SK-N-MC (cell line): ENCODE measurements around the gene TSEN15.
"Not testable (repeated sequence)": the region's sequence is repeated elsewhere in the genome, so short reads cannot be mapped to it uniquely, and the experiment has no call there.

Source experiments
- DNase-seq: peaks from one replicate; pipeline ENCODE4 v3.0.0-alpha.2; 2011; ENCODE audit warnings: low read depth, low spot score
- H3K27ac ChIP-seq: fragments of 200-600 bp; sonication (generic); 2 replicates; pipeline ENCODE4 v1.5.1; 2016; ENCODE audit warnings: mixed run types
- H3K36me3 ChIP-seq: fragments of 200-600 bp; sonication (generic); 2 replicates; pipeline ENCODE4 v1.6.1; 2017; ENCODE audit warnings: antibody characterized with exemption, low read length, mixed read lengths; ENCODE audit not compliant: insufficient read depth
- H3K4me3 ChIP-seq: fragments of 200-600 bp; sonication (generic); 2 replicates; pipeline ENCODE4 v1.5.1; 2016
- H3K9ac ChIP-seq: fragments of 200-600 bp; sonication (generic); 2 replicates; pipeline ENCODE4 v1.8.0; 2017; ENCODE audit warnings: mixed run types, mixed read lengths; ENCODE audit not compliant: insufficient read length
- H3K9me3 ChIP-seq: fragments of 200-600 bp; sonication (generic); 2 replicates; pipeline ENCODE4 v1.6.1; 2017; ENCODE audit warnings: low read depth, mild to moderate bottlenecking, antibody characterized with exemption, low read length, moderate library complexity, mixed read lengths
- EZH2 ChIP-seq: fragments of 200-600 bp; sonication (generic); IDR thresholded peaks from one replicate; pipeline ENCODE4 v1.6.1; 2017; ENCODE audit warnings: antibody characterized with exemption
- FOXP2 ChIP-seq: optimal IDR thresholded peaks from 2 replicates; pipeline ENCODE3; 2011; ENCODE audit warnings: mild to moderate bottlenecking, moderate library complexity; ENCODE audit not compliant: insufficient read depth; ENCODE audit errors: extremely low read length, control extremely low read depth
- POLR2AphosphoS5 ChIP-seq: IDR thresholded peaks from 2 replicates; pipeline ENCODE4 v1.6.1; 2012; ENCODE audit warnings: mild to moderate bottlenecking, low read depth, low read length, borderline replicate concordance

The TSEN15 gene

DNA sequence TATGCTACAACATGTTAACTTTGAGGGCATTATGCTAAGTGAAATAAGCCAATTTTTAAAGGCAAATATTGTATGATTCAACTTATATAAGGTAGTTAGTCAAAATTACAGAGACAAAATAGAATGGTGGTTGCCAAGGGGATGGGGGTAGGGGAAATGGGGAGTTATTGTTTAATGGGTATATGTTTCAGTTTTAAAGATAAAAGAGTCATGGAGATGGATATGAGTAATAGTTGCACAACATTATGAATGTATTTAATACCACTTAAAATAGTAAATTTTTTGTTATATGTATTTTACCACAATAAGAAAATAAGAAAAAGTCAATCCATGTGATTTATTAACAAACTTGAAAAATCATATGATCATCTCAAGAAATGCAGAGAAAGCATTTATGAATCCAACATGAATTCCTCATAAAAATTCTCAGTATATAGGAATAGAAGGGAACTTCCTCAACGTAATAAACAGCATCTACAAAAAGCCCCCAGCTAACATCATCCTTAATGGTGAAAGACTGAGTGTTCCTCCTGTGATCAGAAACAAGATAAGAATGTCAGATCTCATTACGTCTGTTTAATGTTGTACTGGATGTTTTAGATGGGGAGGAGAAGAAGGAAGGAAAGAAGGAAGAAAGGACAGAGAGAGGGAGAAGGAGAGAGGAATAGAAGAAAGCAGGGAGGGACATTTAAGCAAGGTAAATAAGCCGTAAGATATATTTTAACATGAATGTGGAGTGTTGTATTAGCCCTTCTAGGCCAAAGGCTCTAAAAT is 6.7 kb upstream of the TSEN15 start:
- no peak overlapping the region for H3K9ac ChIP-seq
- no peaks in the 10 kb centered on the region for H3K9me3 ChIP-seq
- TF ChIP-seq EZH2 (no peak), FOXP2 (no peak), POLR2AphosphoS5 (no peak)
- DNase-seq = no peak
- H3K27ac ChIP-seq = peak overlapping the region; percentile 65
- no peaks in the 10 kb centered on the region for H3K36me3 ChIP-seq
- H3K4me3 ChIP-seq = no peak overlapping the region

GRCh38 chr1:184047541-184047940 is 4.0 kb upstream of the TSEN15 start:
- H3K9me3 ChIP-seq, H3K27ac ChIP-seq, H3K9ac ChIP-seq, DNase-seq, H3K36me3 ChIP-seq, H3K4me3 ChIP-seq: not testable (repeated sequence)

DNA sequence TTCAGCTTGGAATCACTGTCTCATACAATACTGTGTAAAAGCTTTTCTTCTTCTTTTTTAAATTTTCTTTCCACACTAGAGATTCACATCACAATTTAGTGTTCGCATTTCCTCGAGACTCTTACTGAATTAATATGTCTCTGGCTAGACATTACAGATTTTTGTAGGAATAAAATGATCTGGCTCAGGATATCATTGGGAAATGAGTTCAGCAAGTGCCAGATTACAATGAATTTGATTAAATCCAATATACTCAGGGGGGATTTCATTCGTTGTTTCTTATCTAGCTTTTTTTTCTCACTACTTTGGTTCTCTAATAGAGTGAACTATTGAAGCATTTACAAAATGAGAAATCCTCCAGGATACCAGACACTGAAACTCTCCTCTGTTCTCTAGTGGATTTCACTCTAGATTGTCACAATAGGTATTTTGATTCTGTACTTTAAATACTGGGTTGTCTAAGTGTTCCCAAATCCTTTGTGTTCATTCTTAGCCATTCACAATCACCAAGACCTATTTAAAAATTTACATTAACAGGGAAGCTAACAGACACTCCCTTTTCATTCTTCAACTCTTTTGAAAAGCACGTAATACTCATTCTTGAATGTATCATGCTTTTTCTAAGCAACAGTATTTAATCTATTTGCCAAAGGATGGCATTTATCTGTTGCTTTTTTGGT is 2.8 kb upstream of the TSEN15 start:
- TF ChIP-seq POLR2AphosphoS5 (no peak), FOXP2 (no peak), EZH2 (no peak)
- Histone ChIP-seq H3K27ac (no peak overlapping the region), H3K36me3 (peaks cover 3% of the 10 kb centered on the region; the same call in 1 of the 2 replicates), H3K9ac (no peak overlapping the region), H3K4me3 (no peak overlapping the region), H3K9me3 (peaks cover 3% of the 10 kb centered on the region; the same call in 1 of the 2 replicates)
- DNase-seq = no peak

DNA sequence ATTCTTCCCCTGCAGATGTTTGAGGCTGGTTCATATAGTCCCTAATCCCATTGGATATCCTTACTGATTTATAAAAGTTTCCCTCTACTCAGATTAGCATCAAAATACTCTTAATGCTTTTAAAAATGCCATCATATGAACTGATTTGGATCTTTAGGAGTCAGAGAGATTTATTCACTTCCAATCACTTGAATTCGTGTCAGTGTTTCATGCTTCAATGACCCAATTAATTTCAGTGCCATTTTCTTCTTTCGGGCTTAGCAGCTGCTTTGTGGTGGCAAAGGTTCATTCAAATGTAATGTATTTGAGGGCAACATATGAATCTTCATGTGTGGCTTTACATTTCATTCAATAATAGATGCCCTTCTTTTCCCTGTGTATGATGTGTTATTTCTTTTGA is 2.2 kb upstream of the TSEN15 start:
- Histone ChIP-seq H3K9ac (no peak overlapping the region), H3K27ac (no peak overlapping the region), H3K36me3 (peaks cover 9% of the 10 kb centered on the region), H3K9me3 (peaks cover 3% of the 10 kb centered on the region), H3K4me3 (no peak overlapping the region)
- TF ChIP-seq POLR2AphosphoS5 (no peak), FOXP2 (no peak), EZH2 (no peak)
- DNase-seq = no peak

DNA sequence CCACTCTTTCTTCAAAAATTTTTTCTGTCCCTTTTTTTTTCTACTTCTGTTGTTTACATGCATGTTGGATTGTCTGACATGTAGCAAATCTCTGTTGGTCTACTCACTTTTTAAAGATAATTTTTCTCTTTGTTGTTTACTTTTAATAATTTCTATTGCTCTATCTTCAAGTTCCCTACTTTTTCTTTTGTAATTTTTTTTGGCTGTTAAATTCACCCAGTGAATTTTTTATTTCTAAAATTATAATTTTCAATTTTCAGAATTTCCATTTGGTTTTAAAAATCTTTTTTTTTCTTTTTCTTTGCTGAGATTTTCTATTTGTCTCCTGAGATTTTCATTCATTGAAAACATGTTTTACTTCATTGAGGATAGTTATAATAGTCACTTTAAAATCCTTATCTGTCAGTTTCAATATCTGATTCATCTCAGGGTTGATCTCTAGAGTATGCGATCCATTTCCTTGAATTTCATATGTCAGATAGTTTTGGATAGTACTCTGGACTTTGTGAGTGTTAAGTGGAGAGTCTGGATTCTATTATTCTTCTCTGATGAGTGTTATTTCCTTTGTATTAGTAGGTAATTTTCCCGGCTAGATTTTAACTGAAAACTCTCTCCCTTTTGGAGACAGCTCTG is 1.6 kb upstream of the TSEN15 start:
- H3K9ac ChIP-seq = no peak overlapping the region
- TF ChIP-seq FOXP2 (no peak), POLR2AphosphoS5 (no peak), EZH2 (no peak)
- DNase-seq = no peak

DNA sequence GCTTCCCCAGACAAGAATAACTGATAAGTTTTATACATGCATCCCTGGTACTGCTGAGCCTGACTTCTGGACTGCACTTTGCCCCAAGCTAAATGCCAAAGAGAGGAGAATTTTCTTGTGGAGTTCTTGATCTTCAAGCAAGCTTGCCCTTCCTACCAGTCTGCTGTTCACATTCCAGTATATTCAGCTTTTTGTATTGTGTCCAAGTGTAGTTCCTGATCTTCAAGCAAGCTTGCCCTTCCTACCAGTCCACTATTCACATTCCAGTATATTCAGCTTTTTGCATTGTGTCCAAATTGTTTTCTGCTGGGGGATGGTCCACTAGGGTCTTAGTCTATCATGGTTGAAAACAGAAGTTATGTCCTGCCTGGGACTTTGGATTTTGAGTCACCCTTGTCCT is 894 bp upstream of the TSEN15 start:
- no peak for TF ChIP-seq EZH2
- no peak for TF ChIP-seq FOXP2
- no peak for TF ChIP-seq POLR2AphosphoS5
- H3K27ac ChIP-seq = peak overlapping the region; percentile 98
- no peak for DNase-seq
- peak overlapping the region; percentile 99 for H3K9ac ChIP-seq
- H3K4me3 ChIP-seq = peak overlapping the region; percentile 95
- H3K36me3 ChIP-seq = peaks cover 22% of the 10 kb centered on the region
- peaks cover 3% of the 10 kb centered on the region for H3K9me3 ChIP-seq

More for the DNA sequence above, 1.6 kb upstream of the TSEN15 start:
- Histone ChIP-seq H3K4me3 (no peak overlapping the region; the same call in 1 of the 2 replicates), H3K9me3 (peaks cover 3% of the 10 kb centered on the region), H3K36me3 (peaks cover 16% of the 10 kb centered on the region), H3K27ac (no peak overlapping the region; the same call in 1 of the 2 replicates)

DNA sequence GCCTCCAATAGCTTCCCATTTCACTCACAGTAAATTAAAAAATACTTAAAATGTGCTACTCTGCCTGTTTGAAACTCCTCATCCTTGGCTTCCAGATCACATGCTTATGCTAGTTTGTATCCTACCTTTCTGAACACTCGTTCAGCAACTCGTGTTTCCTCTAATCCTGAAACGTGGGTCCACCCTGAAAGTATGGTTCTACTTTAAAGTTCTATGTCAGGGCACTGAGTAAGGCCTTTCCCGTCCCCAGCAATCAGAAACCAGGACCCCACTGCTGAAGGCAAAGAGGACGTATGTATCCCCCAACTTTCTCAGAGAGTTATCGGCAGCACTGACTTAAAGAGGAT is 419 bp upstream of the TSEN15 start:
- peaks cover 3% of the 10 kb centered on the region for H3K9me3 ChIP-seq
- no peak for TF ChIP-seq EZH2
- no peak for TF ChIP-seq POLR2AphosphoS5
- TF ChIP-seq FOXP2 = no peak
- peak overlapping the region; percentile 95 for H3K4me3 ChIP-seq
- no peak for DNase-seq
- peak overlapping the region; percentile 99 for H3K9ac ChIP-seq
- peak overlapping the region; percentile 98 for H3K27ac ChIP-seq
- peaks cover 27% of the 10 kb centered on the region for H3K36me3 ChIP-seq

GRCh38 chr1:184052194-184052559 is 647 bp downstream of the TSEN15 start:
- Histone ChIP-seq H3K9ac (peak overlapping the region; percentile 99), H3K27ac (peak overlapping the region; percentile 98), H3K4me3 (peak overlapping the region; percentile 95), H3K36me3 (peaks cover 36% of the 10 kb centered on the region), H3K9me3 (peaks cover 3% of the 10 kb centered on the region)
- DNase-seq = no peak
- TF ChIP-seq EZH2 = no peak
- no peak for TF ChIP-seq FOXP2
- no peak for TF ChIP-seq POLR2AphosphoS5
